Type B pancreatic cell (in vitro differentiated cells): ENCODE data around the gene SH3RF3. TPM values are rescaled to one million over a fixed set of nuclear protein-coding genes. Genes with fewer than 3 reads are reported as not detected.

Experiments
- DNase-seq: peaks from one replicate; pipeline ENCODE4 v3.0.0; 2021; ENCODE audit warnings: mixed read lengths; ENCODE audit not compliant: unreplicated experiment; ENCODE audit errors: extremely low spot score
- H3K27ac Mint-ChIP-seq: 2 replicates; pipeline ENCODE4 v1.8.0; 2021; ENCODE audit warnings: mild to moderate bottlenecking, mixed read lengths
- H3K27me3 Mint-ChIP-seq: 2 replicates; pipeline ENCODE4 v1.8.0; 2021; ENCODE audit warnings: mixed read lengths
- H3K36me3 Mint-ChIP-seq: 2 replicates; pipeline ENCODE4 v1.8.0; 2021; ENCODE audit warnings: mixed read lengths
- H3K4me1 Mint-ChIP-seq: one replicate; pipeline ENCODE4 v1.8.0; 2021; ENCODE audit warnings: mixed read lengths; ENCODE audit not compliant: unreplicated experiment
- H3K4me3 Mint-ChIP-seq: 2 replicates; pipeline ENCODE4 v1.8.0; 2021; ENCODE audit warnings: mild to moderate bottlenecking, mixed read lengths
- H3K9me3 Mint-ChIP-seq: 2 replicates; pipeline ENCODE4 v1.8.0; 2021; ENCODE audit warnings: mixed read lengths
- CTCF ChIP-seq: fragments of 200-600 bp; sonication (generic); conservative IDR thresholded peaks from 2 replicates; pipeline ENCODE4 v1.5.0; 2021; ENCODE audit warnings: antibody characterized with exemption, mild to moderate bottlenecking
- total RNA-seq: library from RNA; stranded (reverse); gene quantifications from 2 replicates; pipeline ENCODE4 v1.2.1, GENCODE V29; 2021; ENCODE audit warnings: low replicate concordance

Gene SH3RF3
- total RNA-seq, 1 donor from 2014 or later, result 13.9 TPM

- Mint-ChIP-seq H3K36me3 (no peaks in the 10 kb centered on the region), H3K9me3 (no peaks in the 10 kb centered on the region), H3K27me3 (peaks cover 5% of the 10 kb centered on the region), H3K4me3 (no peak overlapping the region), H3K4me1 (peaks cover 25% of the 10 kb centered on the region), H3K27ac (no peak overlapping the region)
- no peak for DNase-seq
- TF ChIP-seq CTCF, result no peak
Observed at GRCh38 chr2:109187711-109188495, 58.9 kb downstream of the SH3RF3 start.

DNA sequence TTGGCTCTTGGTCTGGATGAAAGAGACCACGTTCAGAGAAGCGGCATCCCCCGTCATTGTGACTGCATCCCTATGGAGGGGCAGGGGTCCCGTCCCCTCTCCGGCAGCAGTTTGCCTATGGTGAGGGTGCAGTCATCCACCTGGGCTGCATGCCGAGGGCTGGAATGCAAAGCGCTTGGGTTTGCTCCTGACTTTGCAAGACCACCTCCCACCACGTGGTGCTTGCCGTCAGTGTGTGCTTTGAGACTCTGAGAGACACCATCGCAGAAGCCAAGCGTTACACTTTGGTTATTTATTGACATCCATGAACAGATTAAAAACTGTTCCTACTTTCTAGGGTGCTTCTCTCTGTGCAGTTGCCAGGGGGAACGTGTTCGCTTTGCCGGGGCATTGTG, 59.5 kb downstream of the SH3RF3 start:
- Mint-ChIP-seq H3K27me3 (peaks cover 5% of the 10 kb centered on the region), H3K9me3 (no peaks in the 10 kb centered on the region), H3K27ac (no peak overlapping the region), H3K36me3 (no peaks in the 10 kb centered on the region), H3K4me1 (peaks cover 25% of the 10 kb centered on the region), H3K4me3 (no peak overlapping the region)
- TF ChIP-seq CTCF, result no peak
- DNase-seq, result no peak

- Mint-ChIP-seq H3K27me3 (peaks cover 5% of the 10 kb centered on the region), H3K36me3 (no peaks in the 10 kb centered on the region), H3K4me1 (peaks cover 25% of the 10 kb centered on the region), H3K4me3 (peak overlapping the region; percentile 34), H3K27ac (no peak overlapping the region), H3K9me3 (no peaks in the 10 kb centered on the region)
- no peak for DNase-seq
- no peak for TF ChIP-seq CTCF
Observed at GRCh38 chr2:109188898-109189297, 59.9 kb downstream of the SH3RF3 start.

DNA sequence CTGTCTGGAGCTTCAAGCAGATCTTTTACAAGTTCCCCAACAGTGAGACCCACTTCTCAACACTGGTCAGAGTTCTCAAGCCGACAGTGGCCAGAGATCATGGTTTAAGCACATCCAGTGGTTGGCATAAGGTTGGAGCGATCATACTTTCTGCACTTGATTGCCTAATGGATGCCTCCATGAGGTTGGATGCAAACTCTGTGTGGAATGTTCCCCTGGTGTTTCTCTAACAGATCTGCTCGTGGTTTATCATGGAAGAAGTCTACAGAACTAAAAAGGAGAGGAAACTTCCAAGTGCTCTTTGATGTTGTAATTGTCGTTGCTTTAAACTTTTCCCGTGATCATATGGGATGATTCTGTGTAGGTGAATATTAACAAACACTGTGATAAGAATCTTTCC, 60.7 kb downstream of the SH3RF3 start:
- Mint-ChIP-seq H3K4me3 (no peak overlapping the region), H3K27ac (no peak overlapping the region), H3K36me3 (no peaks in the 10 kb centered on the region), H3K9me3 (no peaks in the 10 kb centered on the region), H3K27me3 (peaks cover 7% of the 10 kb centered on the region), H3K4me1 (peaks cover 28% of the 10 kb centered on the region)
- no peak for TF ChIP-seq CTCF
- no peak for DNase-seq

DNA sequence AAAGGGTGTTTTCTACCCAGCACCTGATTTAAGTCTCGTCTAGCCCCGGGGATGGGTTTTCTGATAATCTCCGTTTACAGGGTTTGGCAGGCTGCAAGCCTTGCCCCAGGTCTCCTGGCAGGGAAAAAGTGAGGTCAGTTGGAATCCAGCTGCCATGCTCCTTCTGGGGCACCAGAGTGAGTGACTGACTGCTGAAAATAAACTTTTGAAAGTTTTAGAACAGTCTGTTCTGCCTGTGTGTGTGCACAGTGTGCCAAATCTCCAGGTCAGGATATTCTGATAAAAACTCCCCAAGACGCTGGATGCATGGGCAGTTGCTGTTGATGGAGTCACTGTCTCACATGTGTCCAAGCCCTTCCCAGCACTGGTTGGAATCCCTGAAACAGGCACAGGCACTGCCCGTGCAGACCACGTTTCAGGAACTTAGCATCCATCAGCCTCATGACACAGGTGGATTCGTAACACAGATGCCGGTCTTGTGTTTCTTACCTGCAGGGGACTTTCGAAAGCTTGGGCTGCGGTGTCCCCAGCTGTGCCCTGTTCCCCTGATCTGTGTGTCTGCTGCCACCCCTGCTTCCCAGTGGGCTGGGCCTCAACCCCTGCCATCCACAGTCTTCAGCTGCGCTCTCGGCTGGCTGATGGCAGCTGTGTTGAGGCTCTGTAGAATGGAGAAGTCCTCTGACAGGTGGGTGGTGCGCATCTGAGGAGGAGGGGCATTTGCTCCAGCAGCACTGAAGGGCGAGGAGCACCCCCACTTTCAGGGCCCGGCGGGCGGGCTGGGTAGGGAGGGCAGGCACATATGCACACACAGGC, 65.0 kb downstream of the SH3RF3 start:
- Mint-ChIP-seq H3K27ac (no peak overlapping the region), H3K9me3 (no peaks in the 10 kb centered on the region), H3K27me3 (peaks cover 9% of the 10 kb centered on the region), H3K4me3 (no peak overlapping the region), H3K4me1 (peaks cover 32% of the 10 kb centered on the region), H3K36me3 (no peaks in the 10 kb centered on the region)
- TF ChIP-seq CTCF, result no peak
- no peak for DNase-seq
